LNCaP clone FGC (cell line): ENCODE measurements around the gene EDA.

ENCODE experiments used
- DNase-seq: peaks from one replicate; pipeline ENCODE4 v3.0.0-alpha.2; 2011; ENCODE audit warnings: low read depth
- H3K4me3 ChIP-seq: 2 replicates; pipeline ENCODE4 v1.5.1; 2011; ENCODE audit warnings: mild to moderate bottlenecking, low read depth, low read length, control low read depth
- CTCF ChIP-seq: IDR thresholded peaks from 2 replicates; pipeline ENCODE4 v1.5.1; 2012; ENCODE audit warnings: mild to moderate bottlenecking; ENCODE audit not compliant: control insufficient read depth, insufficient read depth; ENCODE audit errors: extremely low read depth

Gene EDA

GRCh38 chrX:70013466-70014381, 397.8 kb downstream of the EDA start:
- no peak for TF ChIP-seq CTCF
- DNase-seq: no peak
- no peak overlapping the region for H3K4me3 ChIP-seq

- TF ChIP-seq CTCF: no peak
- no peak for DNase-seq
- no peak overlapping the region for H3K4me3 ChIP-seq
Observed at GRCh38 chrX:70016513-70016912, 400.6 kb downstream of the EDA start.

- TF ChIP-seq CTCF: no peak
- no peak for DNase-seq
- H3K4me3 ChIP-seq: no peak overlapping the region
Observed at GRCh38 chrX:70022616-70023015, 406.7 kb downstream of the EDA start.

- no peak overlapping the region for H3K4me3 ChIP-seq
- TF ChIP-seq CTCF: no peak
- no peak for DNase-seq
Observed at GRCh38 chrX:70025464-70025863, 409.6 kb downstream of the EDA start.

GRCh38 chrX:70026112-70026850, 410.4 kb downstream of the EDA start:
- no peak overlapping the region for H3K4me3 ChIP-seq
- no peak for TF ChIP-seq CTCF
- DNase-seq: no peak

- TF ChIP-seq CTCF: no peak
- DNase-seq: no peak
- H3K4me3 ChIP-seq: no peak overlapping the region
Observed at GRCh38 chrX:70026851-70027200, 410.9 kb downstream of the EDA start.
